Measurements from ENCODE around the gene CFDP1.

DNA sequence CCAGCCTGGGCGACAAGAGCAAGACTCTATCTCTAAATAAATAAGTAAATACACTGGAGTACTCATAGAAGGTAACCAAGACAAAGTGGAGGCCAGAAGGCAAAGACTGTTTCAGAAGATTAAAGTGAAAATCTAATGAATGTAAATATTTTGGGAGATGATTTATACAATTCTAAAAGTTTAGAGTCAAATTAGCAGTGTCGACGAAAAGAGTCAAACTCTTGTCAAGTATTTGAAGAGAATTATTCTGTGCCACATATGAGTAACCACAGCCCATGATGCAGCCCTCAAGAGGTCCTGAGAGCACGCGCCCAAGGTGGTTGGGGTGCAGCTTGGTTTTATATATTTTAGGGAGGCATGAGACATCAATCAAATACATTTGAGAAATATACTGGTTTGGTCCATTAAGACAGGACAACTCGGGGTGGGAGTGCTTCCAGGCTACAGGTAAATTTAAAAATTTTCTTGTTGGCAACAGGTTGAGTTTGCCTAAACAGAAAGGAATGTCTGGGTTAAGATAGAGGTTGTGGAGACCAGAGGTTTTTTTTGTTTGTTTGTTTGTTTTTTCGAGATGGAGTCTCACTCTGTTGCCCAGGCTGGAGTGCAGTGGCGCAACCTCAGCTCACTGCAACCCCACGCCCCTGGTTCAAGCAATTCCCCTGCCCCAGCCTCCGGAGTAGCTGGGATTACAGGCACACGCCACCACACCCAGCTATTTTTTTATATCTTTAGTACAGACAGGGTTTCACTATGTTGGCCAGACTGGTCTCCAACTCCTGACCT lies 3.5 kb downstream of the CFDP1 start:
- TF ChIP-seq CTCF (conservative IDR thresholded peaks at IDR 0.05; ENCODE audit: low read depth, low read length): no peak
- no peak for TF ChIP-seq EZH2 (IDR thresholded peaks at IDR 0.05; ENCODE audit: borderline replicate concordance, low read depth, low read length, poor library complexity, severe bottlenecking)
